Measurements from ENCODE around the gene KCNJ9.
"Not testable (repeated sequence)": the region's sequence is repeated elsewhere in the genome, so short reads cannot be mapped to it uniquely, and the experiment has no call there.

Gene KCNJ9

GRCh38 chr1:160047111-160047991 lies 34.0 kb upstream of the KCNJ9 start:
- TF ChIP-seq CTCF (conservative IDR thresholded peaks at IDR 0.05; ENCODE audit: low read depth): no peak
- H3K27ac ChIP-seq: no peak overlapping the region
- ChIA-PET POLR2A (ENCODE audit: low non-redundant PET) (no interaction called here), CTCF (interaction anchor here (0.6 to 2.5 kb wide), 12 partner anchors 10 to 244 kb away, joined by 3 to 47 read pairs (median 4); partner anchors contain the start of gene KCNJ9)
- DNase-seq (ENCODE audit: low spot score): no peak

GRCh38 chr1:160048335-160048734 lies 33.0 kb upstream of the KCNJ9 start:
- TF ChIP-seq CTCF (conservative IDR thresholded peaks at IDR 0.05; ENCODE audit: low read depth): no peak
- ChIA-PET CTCF (interaction anchor here (0.9 kb wide), 1 partner anchor 36 kb away, joined by 3 read pairs; no protein-coding TSS in a partner anchor), POLR2A (ENCODE audit: low non-redundant PET) (no interaction called here)
- H3K27ac ChIP-seq: no peak overlapping the region
- DNase-seq (ENCODE audit: low spot score): no peak

GRCh38 chr1:160049101-160049500 lies 32.2 kb upstream of the KCNJ9 start:
- CTCF ChIA-PET: interaction anchor here (0.9 kb wide), 1 partner anchor 35 kb away, joined by 3 read pairs; no protein-coding TSS in a partner anchor
- POLR2A ChIA-PET (ENCODE audit: low non-redundant PET): no interaction called here
- no peak for TF ChIP-seq CTCF (conservative IDR thresholded peaks at IDR 0.05; ENCODE audit: low read depth)
- DNase-seq (ENCODE audit: low spot score): no peak
- no peak overlapping the region for H3K27ac ChIP-seq

- H3K27ac ChIP-seq; CTCF ChIA-PET; POLR2A ChIA-PET (ENCODE audit: low non-redundant PET); DNase-seq (ENCODE audit: low spot score): not testable (repeated sequence)
These were observed 31.2 kb upstream of the KCNJ9 start for GRCh38 chr1:160050182-160050581.

GRCh38 chr1:160050619-160051018 lies 30.7 kb upstream of the KCNJ9 start:
- TF ChIP-seq CTCF (conservative IDR thresholded peaks at IDR 0.05; ENCODE audit: low read depth): no peak
- CTCF ChIA-PET: no interaction called here
- POLR2A ChIA-PET (ENCODE audit: low non-redundant PET): no interaction called here
- H3K27ac ChIP-seq: no peak overlapping the region
- DNase-seq (ENCODE audit: low spot score): no peak

- CTCF ChIA-PET: no interaction called here
- no peak for DNase-seq (ENCODE audit: low spot score)
- TF ChIP-seq CTCF (conservative IDR thresholded peaks at IDR 0.05; ENCODE audit: low read depth): no peak
- POLR2A ChIA-PET (ENCODE audit: low non-redundant PET): no interaction called here
- H3K27ac ChIP-seq: no peak overlapping the region
These were observed 28.4 kb upstream of the KCNJ9 start for GRCh38 chr1:160052936-160053335.

All from RWPE1 (cell line).